Neural progenitor cell (in vitro differentiated cells): ENCODE data around the gene MINDY4.
"Not testable (repeated sequence)": the region's sequence is repeated elsewhere in the genome, so short reads cannot be mapped to it uniquely, and the experiment has no call there.

Source experiments
- EZH2 ChIP-seq: fragments of 200-600 bp; sonication (generic); IDR thresholded peaks from 2 replicates; pipeline ENCODE4 v1.6.1; 2017; ENCODE audit warnings: antibody characterized with exemption, mild to moderate bottlenecking, moderate library complexity
- EZH2phosphoT487 ChIP-seq: fragments of 200-600 bp; sonication (generic); IDR thresholded peaks from 2 replicates; pipeline ENCODE4 v1.6.1; 2017; ENCODE audit warnings: antibody characterized with exemption
- TF ChIP-seq, protein P1 (sequence below): fragments of 200-600 bp; sonication (generic); IDR thresholded peaks from 2 replicates; pipeline ENCODE4 v1.5.1; 2017; ENCODE audit warnings: antibody characterized with exemption, mild to moderate bottlenecking

DNA sequence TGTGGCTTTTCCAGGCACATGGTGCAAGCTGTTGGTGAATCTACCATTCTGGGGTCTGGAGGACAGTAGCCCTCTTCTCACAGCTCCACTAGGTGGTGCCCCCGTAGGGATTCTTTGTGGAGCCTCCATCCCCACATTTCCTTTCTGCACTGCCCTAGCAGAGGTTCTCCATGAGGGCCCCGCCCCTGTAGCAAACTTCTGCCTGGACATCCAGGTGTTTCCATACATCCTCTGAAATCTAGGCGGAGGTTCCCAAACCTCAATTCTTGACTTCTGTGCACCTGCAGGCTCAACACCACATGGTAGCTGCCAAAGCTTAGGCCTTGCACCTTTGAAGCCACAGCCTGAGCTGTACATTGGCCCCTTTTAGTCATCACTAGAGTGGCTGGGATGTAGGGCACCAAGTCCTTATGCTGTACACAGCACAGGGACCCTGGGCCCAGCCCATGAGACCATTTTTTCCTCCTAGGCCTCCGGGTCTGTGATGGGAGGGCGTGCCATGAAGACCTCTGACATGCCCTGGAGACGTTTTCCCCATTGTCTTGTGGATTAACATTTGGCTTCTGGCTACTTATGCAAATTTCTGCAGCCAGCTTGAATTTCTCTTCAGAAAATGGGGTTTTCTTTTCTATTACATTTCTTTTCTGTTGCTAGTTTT lies 62.9 kb downstream of the MINDY4 start:
- TF ChIP-seq, protein P1, sequence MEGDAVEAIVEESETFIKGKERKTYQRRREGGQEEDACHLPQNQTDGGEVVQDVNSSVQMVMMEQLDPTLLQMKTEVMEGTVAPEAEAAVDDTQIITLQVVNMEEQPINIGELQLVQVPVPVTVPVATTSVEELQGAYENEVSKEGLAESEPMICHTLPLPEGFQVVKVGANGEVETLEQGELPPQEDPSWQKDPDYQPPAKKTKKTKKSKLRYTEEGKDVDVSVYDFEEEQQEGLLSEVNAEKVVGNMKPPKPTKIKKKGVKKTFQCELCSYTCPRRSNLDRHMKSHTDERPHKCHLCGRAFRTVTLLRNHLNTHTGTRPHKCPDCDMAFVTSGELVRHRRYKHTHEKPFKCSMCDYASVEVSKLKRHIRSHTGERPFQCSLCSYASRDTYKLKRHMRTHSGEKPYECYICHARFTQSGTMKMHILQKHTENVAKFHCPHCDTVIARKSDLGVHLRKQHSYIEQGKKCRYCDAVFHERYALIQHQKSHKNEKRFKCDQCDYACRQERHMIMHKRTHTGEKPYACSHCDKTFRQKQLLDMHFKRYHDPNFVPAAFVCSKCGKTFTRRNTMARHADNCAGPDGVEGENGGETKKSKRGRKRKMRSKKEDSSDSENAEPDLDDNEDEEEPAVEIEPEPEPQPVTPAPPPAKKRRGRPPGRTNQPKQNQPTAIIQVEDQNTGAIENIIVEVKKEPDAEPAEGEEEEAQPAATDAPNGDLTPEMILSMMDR = not testable (repeated sequence)
- not testable (repeated sequence) for TF ChIP-seq EZH2, EZH2phosphoT487
